Right renal cortex interstitium (tissue), 3 donors: ENCODE measurements around the gene DNLZ. TPM values are rescaled to one million over a fixed set of nuclear protein-coding genes. Genes with fewer than 3 reads are reported as not detected.
"Not testable (repeated sequence)": the region's sequence is repeated elsewhere in the genome, so short reads cannot be mapped to it uniquely, and the experiment has no call there.

Experiments used
- DNase-seq, 3 donors: peaks; one replicate each; pipeline ENCODE4 v3.0.0-alpha.2; 2013; ENCODE audit warnings: low read depth in 3 of 3, low spot score in 2 of 3
- polyA plus RNA-seq, 3 donors: library from polyadenylated mRNA; unstranded; fragments of 120-200 nt; gene quantifications; one replicate each; pipeline ENCODE4 v1.2.1, GENCODE V29; 2013; ENCODE audit not compliant: insufficient read length in 3 of 3

Gene DNLZ
- polyA plus RNA-seq, 3 donors: 3.2 to 16.1 (median 4.8) TPM

DNA sequence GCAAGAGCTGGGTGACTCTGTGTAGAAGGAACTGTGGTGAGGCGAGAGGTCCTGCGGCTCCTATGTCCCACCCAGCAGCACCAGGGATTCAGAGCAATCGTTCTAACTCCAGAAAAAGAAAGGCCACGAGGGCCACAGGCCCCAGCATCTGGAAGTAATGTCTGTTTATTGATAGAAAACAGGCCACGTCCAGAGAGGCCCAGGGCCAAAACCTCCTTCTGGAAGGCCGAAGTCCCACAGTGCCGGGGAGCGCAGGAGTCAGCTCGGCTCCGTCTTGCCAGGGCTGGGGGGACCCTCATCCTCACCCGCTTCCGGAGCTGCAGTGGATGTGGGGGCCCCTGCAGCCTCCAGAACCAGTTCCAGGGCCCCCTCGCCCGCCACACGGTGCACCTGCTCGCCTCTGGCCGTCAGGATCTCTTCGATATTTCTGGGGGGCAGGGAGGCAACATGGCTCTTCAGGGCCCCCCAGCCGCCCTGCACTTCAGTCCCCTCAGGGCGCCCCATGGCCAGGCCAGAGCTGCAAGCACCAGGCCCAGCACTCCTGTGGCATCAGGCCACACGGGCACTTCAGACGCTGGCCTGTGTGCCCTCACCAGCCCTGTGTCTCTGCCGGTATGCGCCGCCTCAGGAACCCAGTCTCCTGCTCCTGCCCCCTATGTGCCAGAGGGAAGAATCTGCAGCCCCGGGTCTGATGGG is 1.6 kb downstream of the DNLZ start:
- no peak for DNase-seq

DNA sequence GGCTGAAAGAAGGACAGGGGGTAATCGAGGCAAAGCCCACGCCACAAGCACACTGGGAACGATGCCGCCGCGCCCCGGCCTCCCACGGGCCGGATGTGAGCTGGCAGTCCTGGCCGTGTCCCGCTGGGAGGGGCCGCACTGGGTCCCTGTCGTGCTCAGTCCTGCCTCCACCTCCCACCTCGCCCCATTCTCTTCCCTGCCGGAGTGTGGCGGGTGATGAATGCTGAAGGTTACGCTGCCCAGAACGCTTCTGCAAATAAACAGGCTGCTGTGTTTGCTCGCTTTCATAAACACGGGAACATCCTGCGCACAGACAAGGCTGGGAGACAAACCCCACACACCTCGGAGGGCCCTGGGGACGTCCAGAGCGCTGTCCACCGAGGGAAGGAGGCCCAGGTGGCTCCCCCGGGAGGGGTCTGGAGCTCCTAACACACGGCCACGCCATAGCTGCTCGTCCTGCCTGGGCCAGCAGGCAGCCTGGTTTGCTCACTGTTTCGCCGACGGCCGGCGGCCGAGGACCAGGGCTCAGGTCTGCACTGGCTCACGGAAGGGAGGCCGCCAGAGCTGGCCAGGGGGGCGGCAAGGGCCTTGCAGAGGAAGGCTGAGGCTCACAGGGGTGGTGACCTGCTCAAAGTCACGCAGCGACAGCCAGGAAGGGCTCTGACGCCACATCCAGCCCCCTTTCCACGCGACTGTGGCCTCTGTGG is 2.3 kb downstream of the DNLZ start:
- no peak for DNase-seq

DNA sequence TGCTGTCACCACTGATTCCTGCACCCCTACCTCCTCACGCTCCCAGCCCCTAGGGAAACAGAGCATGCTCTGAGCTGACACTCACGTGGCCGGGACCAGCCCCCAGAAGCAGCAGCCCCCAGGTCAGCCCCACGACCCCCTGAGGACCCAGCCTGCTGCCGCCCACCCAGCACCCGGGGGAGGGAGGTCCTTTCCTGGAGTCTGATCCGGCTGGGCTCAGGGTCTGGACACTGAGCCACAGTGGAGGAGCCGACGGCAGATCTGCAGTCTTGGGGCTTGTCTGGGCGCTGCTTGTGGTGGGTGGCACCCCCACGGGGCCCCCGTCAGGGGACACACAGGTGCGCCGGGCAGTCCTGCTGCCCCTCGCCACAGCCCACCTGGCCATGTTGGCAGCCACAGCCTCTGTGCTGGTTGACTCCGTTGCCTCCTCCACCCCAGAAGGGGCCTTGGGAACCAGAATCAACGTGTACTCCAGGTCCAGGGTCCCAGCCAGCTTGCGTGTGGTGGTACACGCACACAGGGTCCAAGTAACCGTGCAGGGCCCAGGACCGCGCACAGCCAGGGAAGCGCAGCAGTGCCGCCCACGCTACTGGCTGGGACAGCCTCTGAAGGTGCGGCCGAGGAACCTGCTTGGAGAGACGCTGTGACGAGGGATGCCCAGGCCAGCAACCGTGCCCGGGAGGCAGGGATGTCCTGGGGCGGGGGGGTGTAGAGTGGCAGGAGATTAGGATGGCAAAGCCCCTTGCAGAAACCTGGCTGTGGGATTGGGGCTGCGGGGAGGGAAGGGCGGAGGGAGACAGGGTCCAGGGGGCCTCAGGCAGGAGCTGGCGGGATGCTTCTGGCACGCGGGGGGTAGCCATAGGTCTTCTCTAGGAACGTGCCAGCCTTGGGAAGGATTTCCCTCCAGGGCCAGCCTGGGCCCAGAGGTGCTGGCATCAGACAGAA is 3.5 kb downstream of the DNLZ start:
- no peak for DNase-seq

DNA sequence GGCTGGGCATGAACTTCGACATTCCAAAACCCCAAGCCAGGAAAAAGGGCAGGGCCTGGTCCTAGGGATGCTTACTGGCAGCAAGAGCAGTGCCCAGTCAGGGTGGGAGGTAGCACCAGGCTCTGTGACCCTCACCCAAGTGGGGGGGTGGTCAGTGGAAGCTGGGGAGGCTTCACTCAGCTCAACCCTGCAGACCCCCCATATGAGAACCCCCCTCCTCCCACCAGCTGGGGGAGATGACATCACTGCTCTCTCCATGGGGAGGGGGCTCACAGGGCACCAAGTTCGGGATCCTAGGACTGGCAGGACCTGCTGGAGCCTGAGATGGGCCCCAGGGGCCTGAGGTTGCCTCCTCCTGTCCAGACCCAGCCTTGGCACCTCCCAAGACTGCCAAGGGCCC is 4.7 kb downstream of the DNLZ start:
- DNase-seq: no peak

DNA sequence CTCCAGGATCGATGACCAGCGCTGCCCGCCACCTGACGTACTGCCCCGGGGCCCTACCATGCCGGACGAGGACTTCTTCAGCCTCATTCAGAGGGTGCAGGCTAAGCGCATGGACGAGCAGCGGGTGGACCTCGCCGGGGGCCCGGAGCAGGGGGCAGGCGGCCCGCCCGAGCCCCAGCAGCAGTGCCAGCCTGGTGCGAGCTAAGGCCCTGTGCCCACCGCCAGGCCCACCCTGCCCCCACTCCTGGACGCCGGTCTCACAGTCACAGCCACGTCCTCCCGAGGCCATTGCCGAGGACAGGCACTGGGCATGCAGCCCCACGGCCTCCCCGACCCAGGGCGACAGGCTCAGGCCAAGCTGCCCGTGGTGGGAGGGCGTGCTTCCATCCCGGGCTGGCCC is 5.5 kb downstream of the DNLZ start:
- DNase-seq: no peak

DNA sequence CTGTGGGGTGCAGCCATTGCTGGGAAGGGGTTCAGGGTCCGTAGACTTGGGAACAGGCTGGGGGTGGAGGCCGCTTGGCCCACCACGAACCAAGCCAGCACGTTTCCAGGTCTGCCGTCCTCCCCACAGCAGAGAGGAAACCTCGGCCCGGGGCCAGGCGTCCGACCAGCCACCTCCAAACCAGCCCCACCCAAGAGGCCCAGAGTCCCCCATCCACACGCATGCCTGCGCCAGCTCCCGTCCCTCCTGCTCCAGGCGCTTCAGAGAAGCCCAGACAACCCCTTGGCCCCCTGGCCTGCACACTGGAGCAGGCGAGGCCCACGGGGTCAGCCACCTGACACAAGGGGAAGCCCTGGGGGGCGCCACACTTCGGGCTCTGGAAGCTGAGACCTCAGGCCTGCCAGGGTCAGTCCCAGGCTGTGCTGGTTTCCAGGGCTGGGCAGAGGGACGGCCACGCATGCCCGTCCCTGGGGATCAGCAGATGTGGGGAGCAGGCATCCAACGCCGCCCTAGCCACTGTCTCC is 6.3 kb downstream of the DNLZ start:
- no peak for DNase-seq

DNA sequence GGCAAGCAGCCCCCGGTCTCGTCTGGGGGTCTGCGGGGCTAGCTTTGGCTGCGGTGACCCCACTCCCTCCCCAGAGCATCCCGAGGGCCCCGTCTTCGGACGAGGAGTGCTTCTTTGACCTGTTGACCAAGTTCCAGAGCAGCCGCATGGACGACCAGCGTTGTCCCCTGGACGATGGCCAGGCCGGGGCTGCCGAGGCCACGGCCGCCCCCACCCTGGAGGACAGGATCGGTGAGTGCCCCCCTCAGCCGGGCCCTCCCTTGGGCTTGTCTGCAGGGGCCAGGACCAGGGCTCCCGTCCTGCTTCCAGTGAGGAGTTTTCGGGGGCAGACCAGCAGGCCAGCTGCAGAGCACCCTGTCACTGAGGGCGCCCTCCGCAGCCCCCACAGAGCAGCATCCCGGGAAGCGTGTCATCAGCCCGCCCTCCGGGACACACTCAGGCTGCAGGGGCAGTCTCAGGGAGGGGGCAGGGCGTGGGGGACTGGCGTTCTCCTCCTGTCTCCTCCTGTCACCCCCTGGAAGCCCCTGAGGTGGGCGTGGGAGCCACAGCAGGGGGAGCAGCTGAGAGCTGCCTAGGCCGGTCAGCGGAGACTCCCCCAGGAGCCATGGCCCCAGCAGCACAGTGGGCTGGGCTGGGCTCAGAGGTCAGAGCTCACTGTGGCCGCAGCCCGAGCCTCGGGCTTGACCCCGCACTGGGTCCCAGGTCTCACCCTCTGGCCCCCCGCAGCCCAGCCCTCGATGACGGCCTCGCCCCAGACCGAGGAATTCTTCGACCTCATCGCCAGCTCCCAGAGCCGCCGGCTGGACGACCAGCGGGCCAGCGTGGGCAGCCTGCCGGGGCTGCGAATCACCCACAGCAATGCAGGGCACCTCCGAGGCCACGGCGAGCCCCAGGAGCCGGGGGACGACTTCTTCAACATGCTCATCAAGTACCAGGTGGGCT is 7.7 kb downstream of the DNLZ start:
- DNase-seq: no peak

DNA sequence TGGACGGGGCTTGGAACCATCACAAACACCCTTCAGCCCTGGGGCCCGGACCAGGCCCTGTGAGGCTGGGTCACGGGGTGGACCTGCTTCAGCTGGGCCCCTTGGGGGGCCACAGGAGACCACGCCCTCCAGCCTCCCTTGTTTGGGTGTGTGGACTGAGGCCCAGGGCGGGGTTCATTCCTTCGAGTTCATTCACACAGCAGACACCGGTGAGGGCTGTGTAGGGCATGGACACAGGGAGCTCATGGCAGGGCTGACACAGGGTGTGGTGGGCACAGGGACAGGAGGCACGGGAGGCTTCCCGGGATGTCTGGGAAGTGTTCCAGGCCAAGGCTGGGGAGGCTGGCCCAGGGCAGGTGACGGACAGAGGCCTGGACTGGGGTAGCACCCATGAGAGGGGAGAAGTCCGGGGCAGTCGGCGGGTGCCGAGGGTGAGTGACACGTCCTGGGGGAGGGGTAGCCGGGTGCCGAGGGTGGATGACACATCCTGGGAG is 8.9 kb downstream of the DNLZ start:
- DNase-seq: no peak

DNA sequence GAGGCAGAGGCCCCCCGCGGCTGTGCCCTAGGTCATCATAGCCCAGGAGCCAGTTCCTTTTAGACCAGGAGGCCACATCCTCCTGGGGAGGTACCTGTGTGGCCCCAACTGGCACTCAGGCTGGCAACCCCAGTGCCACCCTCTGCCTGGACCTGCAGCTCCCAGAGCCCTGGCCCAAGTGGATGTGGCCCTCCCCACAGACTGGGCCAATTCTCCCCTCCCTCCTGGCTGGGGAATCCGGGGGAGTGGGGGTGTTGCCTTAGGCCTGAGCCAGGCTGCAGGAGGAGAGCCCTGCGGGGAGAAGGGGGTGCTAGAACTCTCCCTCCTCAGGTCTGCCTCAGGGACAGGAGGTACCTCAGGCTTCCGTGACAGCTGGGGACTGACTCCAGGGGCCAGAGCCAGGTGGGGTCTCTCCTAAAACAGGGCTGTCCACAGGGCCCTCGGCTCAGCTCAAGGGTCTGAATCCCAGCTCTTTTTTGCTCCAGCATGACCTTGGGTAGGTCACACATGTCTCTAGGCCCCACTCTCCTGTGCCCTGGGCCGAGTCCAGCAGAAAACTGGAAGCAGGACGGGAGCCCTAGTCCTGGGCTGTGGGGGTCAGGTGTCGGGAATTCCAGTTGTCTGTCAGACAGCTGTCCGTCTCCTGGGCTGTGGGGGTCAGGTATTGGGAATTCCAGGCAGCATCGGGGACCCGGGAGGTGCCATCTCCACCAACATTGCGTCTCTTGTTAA is 9.6 kb downstream of the DNLZ start:
- DNase-seq: no peak

DNA sequence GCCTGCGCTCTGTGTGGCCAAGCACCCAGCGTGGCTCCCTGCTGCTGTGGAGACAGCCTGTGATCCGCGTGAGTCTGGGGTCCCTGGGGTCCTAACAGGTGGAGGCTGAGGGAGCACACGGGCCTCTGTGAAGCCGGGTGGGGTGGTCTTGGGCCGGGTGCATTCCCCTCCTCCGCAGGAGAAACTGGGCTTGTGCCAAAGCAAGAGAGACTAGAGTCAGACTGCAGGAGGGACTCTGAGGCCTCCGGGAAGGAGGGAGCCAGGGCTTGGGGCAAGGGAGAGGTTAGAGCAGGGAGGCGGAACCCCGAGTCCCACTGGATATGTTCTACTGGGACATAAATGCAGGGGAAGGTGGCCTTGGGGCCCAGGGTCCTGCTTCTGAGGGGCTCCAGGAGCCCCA is 10.5 kb downstream of the DNLZ start:
- no peak for DNase-seq

DNA sequence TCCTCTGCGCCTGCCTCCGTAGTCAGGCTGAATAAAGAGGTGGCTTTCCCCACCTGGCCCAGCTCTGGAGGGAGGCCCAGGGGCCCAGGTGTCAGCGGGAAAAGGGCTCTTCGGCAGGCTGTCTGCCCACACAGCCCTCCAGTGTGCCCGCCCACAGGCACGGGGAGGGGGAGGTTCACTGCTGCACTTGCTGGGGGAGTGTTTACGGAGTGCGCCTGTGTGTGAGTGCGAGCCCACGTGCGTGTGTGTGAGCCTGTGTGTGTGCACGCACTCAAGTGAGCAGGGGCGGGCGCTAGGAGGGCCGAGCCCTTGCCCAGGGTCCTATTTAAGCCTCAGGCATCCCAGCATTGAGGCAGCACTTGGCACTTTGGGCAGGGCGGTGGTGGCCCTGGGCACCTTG is 10.9 kb downstream of the DNLZ start:
- no peak for DNase-seq

DNA sequence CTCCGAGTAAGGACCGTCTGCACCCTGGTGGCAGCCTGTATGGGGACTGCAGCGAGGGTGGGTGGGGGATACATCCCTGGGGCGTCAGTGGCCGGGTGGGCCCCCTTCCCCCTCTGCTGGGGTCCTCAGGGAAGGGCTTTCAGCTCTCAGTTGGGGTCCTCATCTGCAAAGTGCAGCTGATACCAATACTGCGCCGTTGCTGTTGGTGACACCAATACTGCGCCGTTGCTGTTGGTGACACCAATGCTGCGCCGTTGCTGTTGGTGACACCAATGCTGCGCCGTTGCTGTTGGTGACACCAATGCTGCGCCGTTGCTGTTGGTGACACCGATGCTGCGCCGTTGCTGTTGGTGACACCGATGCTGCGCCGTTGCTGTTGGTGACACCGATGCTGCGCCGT is 11.7 kb downstream of the DNLZ start:
- DNase-seq: not testable (repeated sequence)

DNA sequence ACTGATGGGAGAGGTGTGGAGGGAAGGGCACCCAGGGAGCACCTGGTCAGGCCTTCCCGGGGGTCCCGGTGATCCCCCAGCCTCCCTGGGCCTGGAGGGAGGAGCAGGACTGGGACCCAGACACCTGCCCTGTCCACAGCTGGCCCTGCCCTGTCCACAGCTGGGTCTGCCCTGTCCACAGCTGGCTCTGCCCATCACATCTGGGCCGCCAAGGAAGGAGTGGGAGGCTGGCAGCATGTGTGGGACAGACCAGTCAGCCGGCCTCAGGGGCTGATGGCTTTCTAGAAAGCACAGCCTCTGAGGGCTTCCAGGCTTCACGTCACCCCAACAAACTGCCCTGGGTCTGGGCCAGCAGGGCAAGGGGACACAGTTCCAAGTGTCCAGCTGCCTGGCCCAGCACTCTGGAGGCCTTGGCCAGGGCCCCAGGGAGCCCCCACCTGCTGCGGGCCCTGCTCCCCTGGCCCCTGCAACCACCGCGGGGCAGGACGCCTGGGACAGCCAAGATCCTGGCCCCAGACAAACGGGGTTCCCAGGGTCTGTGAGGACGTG is 12.2 kb downstream of the DNLZ start:
- DNase-seq: no peak

DNA sequence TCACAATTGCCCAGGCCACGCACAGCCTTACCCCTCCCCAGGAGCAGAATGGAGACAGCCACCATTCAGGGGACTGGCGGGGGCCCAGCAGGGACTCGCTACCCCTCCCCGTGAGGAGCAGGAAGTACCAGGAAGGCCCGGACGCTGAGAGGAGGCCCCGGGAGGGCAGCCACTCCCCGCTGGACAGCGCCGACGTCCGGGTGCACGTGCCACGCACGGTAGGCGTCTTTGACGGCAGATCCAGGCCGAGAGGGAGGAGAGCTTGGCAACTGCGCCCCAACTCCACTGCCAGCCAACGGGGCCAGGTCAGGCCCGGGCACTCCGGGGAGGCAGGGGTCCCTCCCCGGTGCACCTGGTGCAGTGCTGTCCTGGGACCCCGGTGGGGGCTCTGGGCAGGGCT is 14.0 kb downstream of the DNLZ start:
- DNase-seq: no peak

DNA sequence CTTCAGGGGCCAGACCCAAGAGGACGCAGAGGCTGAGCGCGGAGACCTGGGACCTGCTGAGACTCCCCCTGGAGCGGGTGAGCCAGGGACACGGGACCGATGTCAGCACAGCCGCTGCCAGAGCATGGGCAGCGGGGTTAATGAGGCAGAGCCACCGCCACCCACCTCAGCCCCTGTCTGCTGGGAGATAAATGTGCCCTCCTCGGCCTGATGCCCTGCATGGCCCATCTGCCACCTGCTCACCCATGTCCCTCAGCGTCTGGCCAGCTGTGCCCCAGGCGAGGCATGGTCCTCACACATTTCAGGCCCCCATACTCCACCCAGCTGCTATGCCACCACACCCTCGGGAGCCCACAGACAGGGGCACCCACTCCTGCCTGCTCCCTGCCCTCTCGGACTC is 14.9 kb downstream of the DNLZ start:
- DNase-seq: no peak

DNA sequence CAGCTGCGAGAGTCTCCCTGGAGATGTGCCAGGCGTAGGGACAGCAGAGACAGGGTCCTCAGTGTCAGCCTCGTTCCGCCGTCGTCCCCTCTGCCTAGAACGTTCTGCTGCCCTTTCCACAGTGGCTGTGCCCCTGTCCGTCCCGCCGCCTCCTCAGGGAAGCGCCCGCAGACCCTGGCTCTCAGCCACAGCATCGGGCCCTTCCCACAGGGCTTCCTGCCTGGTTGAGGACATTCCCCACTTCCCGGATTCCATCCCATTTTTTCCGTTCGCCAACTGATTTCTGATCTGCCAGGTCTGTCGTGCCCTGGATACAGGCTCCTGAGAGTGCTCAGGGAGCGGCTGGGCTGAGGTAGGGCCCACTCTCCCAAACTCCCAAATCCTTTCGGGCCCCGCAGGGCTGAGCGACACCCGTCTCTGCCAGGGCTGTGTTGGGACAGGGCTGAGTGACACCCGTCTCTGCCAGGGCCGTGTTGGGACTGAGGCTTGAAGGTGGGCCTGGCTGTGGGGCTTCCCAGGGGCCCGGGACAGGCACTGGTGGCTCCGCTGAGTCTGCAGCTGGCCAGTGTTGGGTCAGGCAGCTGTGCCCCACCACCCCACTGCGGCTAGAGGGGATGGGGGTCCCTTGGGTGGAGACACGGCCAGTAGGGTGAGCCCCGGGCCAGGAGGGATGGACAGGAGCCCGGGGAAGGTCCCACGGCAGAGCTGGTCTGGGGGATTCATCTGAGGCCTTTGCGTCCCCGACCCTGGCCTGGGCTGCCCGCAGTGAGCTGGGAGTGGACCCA is 15.9 kb downstream of the DNLZ start:
- no peak for DNase-seq

DNA sequence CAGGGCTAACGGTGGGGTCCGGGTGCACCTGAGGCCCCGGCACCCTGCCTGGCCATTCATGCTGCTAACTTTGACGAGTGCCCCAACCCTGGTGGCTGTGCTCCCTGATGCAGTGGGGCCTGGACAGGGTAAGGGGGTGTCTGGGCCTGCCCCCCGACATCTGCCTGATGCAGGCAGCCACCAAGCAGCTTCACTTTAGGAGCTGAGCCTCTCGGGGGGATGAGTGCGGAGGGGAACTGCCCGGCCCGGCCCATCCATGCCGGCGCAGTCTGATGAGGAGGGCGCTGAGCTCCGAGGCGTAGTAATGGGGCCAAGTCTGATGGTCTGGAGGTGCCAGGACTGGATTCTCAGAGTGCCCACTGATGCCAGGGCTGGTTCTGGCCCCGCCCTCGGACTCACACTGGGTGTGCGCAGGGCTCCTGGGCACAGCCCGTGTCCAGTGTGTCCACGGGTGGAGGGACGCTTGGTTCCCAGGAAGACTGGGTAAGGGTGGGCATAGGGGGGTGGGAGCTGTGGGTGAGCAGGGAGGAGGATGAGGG is 16.5 kb downstream of the DNLZ start:
- no peak for DNase-seq

DNA sequence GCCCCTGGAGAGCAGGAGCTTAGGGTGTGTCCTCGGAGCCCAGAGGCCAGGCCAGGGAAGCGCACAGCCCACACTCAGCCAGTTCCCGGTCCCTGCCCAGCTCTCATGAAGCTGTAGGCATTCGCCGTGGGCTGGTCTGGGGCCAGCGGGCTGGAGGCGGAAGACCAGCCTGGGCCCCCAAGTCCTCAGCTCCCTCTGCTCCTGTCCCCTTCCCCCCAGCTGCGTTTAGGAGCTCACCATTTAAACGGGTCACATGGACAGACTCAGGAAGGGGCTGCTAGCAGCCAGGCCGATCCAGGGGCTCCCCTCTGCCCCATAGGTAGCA is 17.4 kb downstream of the DNLZ start:
- no peak for DNase-seq
